ENCODE data around the gene BLMH. TPM values are rescaled to one million over a fixed set of nuclear protein-coding genes. Genes with fewer than 3 reads are reported as not detected.

The BLMH gene
- total and polyA plus RNA-seq, 9 of the 15 experiments (the other 6 are each of a cell fraction or from before 2014, with no cell fraction given): 26.0 to 118 (median 67.3) TPM

GRCh38 chr17:30300818-30301217 lies 9.1 kb upstream of the BLMH start:
- CTCF ChIA-PET (ENCODE audit: low intra/inter-chr PET ratio): no interaction called here

DNA sequence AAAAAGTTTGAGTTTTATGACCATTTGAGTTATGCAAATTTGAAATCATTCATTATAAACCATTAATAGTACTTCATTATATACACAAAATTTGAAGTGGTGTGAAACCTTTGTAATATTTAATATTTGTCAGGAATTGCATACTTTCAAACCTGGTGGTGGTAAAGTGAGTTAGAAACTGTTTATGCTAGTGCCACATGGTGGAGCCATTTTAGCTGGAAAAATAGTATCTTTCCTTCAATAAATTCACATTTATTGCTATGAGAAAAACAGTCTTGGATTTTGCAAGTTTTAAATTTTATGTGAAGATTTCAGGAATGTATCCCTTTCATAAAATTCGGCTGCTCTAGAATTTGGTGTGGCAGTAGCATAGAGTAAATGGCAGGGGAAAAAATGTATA lies 7.3 kb upstream of the BLMH start:
- FAIRE-seq (no peak), DNase-seq (ENCODE audit: extremely low read depth in 1 of 4, low spot score in 3 of 4) (no peak), ATAC-seq (no peak)
- Histone ChIP-seq H3K9me1 (ENCODE audit: control insufficient read depth, insufficient read depth, low read length) (no peaks in the 10 kb centered on the region), H3K36me3 (ENCODE audit: control insufficient read depth, insufficient read depth, low read length) (no peaks in the 10 kb centered on the region), H3K4me3 (no peak overlapping the region), H3K27me3 (ENCODE audit: control insufficient read depth in 2 of 2, insufficient read depth in 2 of 2, low read length in 2 of 2) (no peaks in the 10 kb centered on the region), H3K4me2 (ENCODE audit: insufficient read depth, low read length) (no peak overlapping the region), H3K79me2 (ENCODE audit: control insufficient read depth, insufficient read depth, low read length) (no peaks in the 10 kb centered on the region), H4K20me1 (replicated peaks; ENCODE audit: control insufficient read depth, insufficient read depth, low read length) (no peaks in the 10 kb centered on the region), H2AFZ (ENCODE audit: low read depth, low read length) (no peak overlapping the region), H3K4me1 (replicated peaks in 1 of 2; ENCODE audit: control insufficient read depth in 2 of 2, insufficient read depth in 2 of 2, low read length in 2 of 2) (0 out of 5 replicates have a peak, but pooled peaks cover 0 to 2% of the 10 kb centered on the region in 2 experiments), H3K9ac (ENCODE audit: insufficient read depth in 1 of 2, low read depth in 2 of 2, low read length in 2 of 2) (no peak overlapping the region), H3K27ac (ENCODE audit: extremely low read depth, low read depth, low read length) (no peak overlapping the region), H3K9me3 (replicated peaks; ENCODE audit: control insufficient read depth, insufficient read depth, low read depth, low read length) (no peaks in the 10 kb centered on the region)
- in situ Hi-C loops (cut with MboI): no loop called here
- 7% methylated on average over 1 of the region's 1 CpG for WGBS (ENCODE audit: insufficient coverage, low coverage, missing lambda C conversion rate)
- no TSS peak for BruUV-seq (replicated peaks)
- POLR2A ChIA-PET: no interaction called here
- CTCF ChIA-PET (ENCODE audit: low intra/inter-chr PET ratio): interaction anchor here (0.5 kb wide), 1 partner anchor 258 kb away, joined by 4 read pairs; no protein-coding TSS in a partner anchor
- intact Hi-C loops (cut with micrococcal nuclease): loop anchor here (1.0 kb wide), 1 partner anchor 37 kb away; no protein-coding TSS in a partner anchor
- TF ChIP-seq RAD21 (CRISPR knock-in tag; conservative IDR thresholded peaks at IDR 0.05 in 1 of 2, IDR thresholded peaks at IDR 0.05 in 1 of 2): peak in 1 of 2 experiments; percentile 28; a peak in 1 of 4 replicates
- 0 out of 2 replicates have a peak, but pooled peaks have one; percentile 24 for TF ChIP-seq REST (IDR thresholded peaks at IDR 0.05; ENCODE audit: borderline replicate concordance)
- no peak for TF ChIP-seq REST (CRISPR knock-in tag; IDR thresholded peaks at IDR 0.05; ENCODE audit: low read depth)
- no peak for TF ChIP-seq RBM17 (IDR thresholded peaks at IDR 0.05; ENCODE audit: borderline replicate concordance, low read depth, low read length)

More at GRCh38 chr17:30300818-30301217, 9.1 kb upstream of the BLMH start:
- no peak for TF ChIP-seq SREBF2 (CRISPR knock-in tag; IDR thresholded peaks at IDR 0.05)
- TF ChIP-seq SPI1 (IDR thresholded peaks at IDR 0.05; ENCODE audit: borderline replicate concordance, low read depth, low read length): peak; percentile 84; the same call in 1 of the 2 replicates
- TF ChIP-seq ETV5 (CRISPR knock-in tag; IDR thresholded peaks at IDR 0.05; ENCODE audit: low read depth): no peak
- Histone ChIP-seq H4K20me1 (replicated peaks; ENCODE audit: control insufficient read depth, insufficient read depth, low read length) (no peaks in the 10 kb centered on the region), H3K27ac (ENCODE audit: extremely low read depth, low read depth, low read length) (no peak overlapping the region), H3K4me3 (no peak overlapping the region), H3K36me3 (ENCODE audit: control insufficient read depth, insufficient read depth, low read length) (no peaks in the 10 kb centered on the region), H3K4me1 (replicated peaks in 1 of 2; ENCODE audit: control insufficient read depth in 2 of 2, insufficient read depth in 2 of 2, low read length in 2 of 2) (0 out of 5 replicates have a peak, but pooled peaks cover 0 to 2% of the 10 kb centered on the region in 2 experiments), H3K79me2 (ENCODE audit: control insufficient read depth, insufficient read depth, low read length) (no peaks in the 10 kb centered on the region), H3K27me3 (ENCODE audit: control insufficient read depth in 2 of 2, insufficient read depth in 2 of 2, low read length in 2 of 2) (no peaks in the 10 kb centered on the region), H2AFZ (ENCODE audit: low read depth, low read length) (no peak overlapping the region), H3K9ac (ENCODE audit: insufficient read depth in 1 of 2, low read depth in 2 of 2, low read length in 2 of 2) (no peak overlapping the region), H3K9me3 (replicated peaks; ENCODE audit: control insufficient read depth, insufficient read depth, low read depth, low read length) (no peaks in the 10 kb centered on the region), H3K9me1 (ENCODE audit: control insufficient read depth, insufficient read depth, low read length) (no peaks in the 10 kb centered on the region), H3K4me2 (ENCODE audit: insufficient read depth, low read length) (no peak overlapping the region)
- BruUV-seq (replicated peaks): no TSS peak
- no peak for DNase-seq (ENCODE audit: extremely low read depth in 1 of 4, low spot score in 3 of 4)
- POLR2A ChIA-PET: no interaction called here
- in situ Hi-C loops (cut with MboI): no loop called here
- intact Hi-C loops (cut with micrococcal nuclease): no loop called here
- ATAC-seq: no peak
- FAIRE-seq: no peak

Measured in K562 (cell line).